ENCODE data around the gene BHLHA9.
A peak's percentile ranks its signal among the peaks of the same experiment; 100 is the strongest.
"Not testable (repeated sequence)": the region's sequence is repeated elsewhere in the genome, so short reads cannot be mapped to it uniquely, and the experiment has no call there.

BHLHA9 gene

GRCh38 chr17:1270210-1271029, at the start of gene BHLHA9:
TSS of gene BHLHA9 (plus strand) at chr17:1270444. CDS start at chr17:1270564, 120 bp downstream.
- DNase-seq (ENCODE audit: low spot score), result no peak

GRCh38 chr17:1221209-1221608, 49.0 kb upstream of the BHLHA9 start:
- DNase-seq (ENCODE audit: low spot score), result no peak

GRCh38 chr17:1222321-1222720, 47.9 kb upstream of the BHLHA9 start:
- no peak for DNase-seq (ENCODE audit: low spot score)

- no peak for DNase-seq (ENCODE audit: low spot score)
Observed at GRCh38 chr17:1223662-1224061, 46.6 kb upstream of the BHLHA9 start.

GRCh38 chr17:1224330-1224729, 45.9 kb upstream of the BHLHA9 start:
- no peak for DNase-seq (ENCODE audit: low spot score)

GRCh38 chr17:1226308-1226707, 43.9 kb upstream of the BHLHA9 start:
- no peak for DNase-seq (ENCODE audit: low spot score)

- DNase-seq (ENCODE audit: low spot score), result no peak
Observed at GRCh38 chr17:1227365-1227764, 42.9 kb upstream of the BHLHA9 start.

- DNase-seq (ENCODE audit: low spot score), result peak; percentile 55
Observed at GRCh38 chr17:1227917-1228780, 42.1 kb upstream of the BHLHA9 start.

GRCh38 chr17:1228781-1229348, 41.4 kb upstream of the BHLHA9 start:
- no peak for DNase-seq (ENCODE audit: low spot score)

- no peak for DNase-seq (ENCODE audit: low spot score)
Observed at GRCh38 chr17:1229349-1229899, 40.8 kb upstream of the BHLHA9 start.

GRCh38 chr17:1229900-1230501, 40.2 kb upstream of the BHLHA9 start:
- DNase-seq (ENCODE audit: low spot score), result no peak

GRCh38 chr17:1231456-1231855, 38.8 kb upstream of the BHLHA9 start:
- DNase-seq (ENCODE audit: low spot score), result no peak

- DNase-seq (ENCODE audit: low spot score), result no peak
Observed at GRCh38 chr17:1232331-1232730, 37.9 kb upstream of the BHLHA9 start.

- DNase-seq (ENCODE audit: low spot score), result no peak
Observed at GRCh38 chr17:1232786-1233185, 37.5 kb upstream of the BHLHA9 start.

- no peak for DNase-seq (ENCODE audit: low spot score)
Observed at GRCh38 chr17:1234455-1234854, 35.8 kb upstream of the BHLHA9 start.

- DNase-seq (ENCODE audit: low spot score), result no peak
Observed at GRCh38 chr17:1237471-1237870, 32.8 kb upstream of the BHLHA9 start.

GRCh38 chr17:1239210-1239609, 31.0 kb upstream of the BHLHA9 start:
- DNase-seq (ENCODE audit: low spot score), result no peak

GRCh38 chr17:1240426-1240825, 29.8 kb upstream of the BHLHA9 start:
- not testable (repeated sequence) for DNase-seq (ENCODE audit: low spot score)

GRCh38 chr17:1241929-1242328, 28.3 kb upstream of the BHLHA9 start:
- DNase-seq (ENCODE audit: low spot score), result no peak

- no peak for DNase-seq (ENCODE audit: low spot score)
Observed at GRCh38 chr17:1244606-1245012, 25.6 kb upstream of the BHLHA9 start.

- DNase-seq (ENCODE audit: low spot score), result no peak
Observed at GRCh38 chr17:1251866-1252608, 18.2 kb upstream of the BHLHA9 start.

Data from cerebellar cortex (tissue), 1 donor.